MCF 10A (cell line): ENCODE measurements around the gene PPP3R1. TPM values are rescaled to one million over a fixed set of nuclear protein-coding genes. Genes with fewer than 3 reads are reported as not detected.
A peak's percentile ranks its signal among the peaks of the same experiment; 100 is the strongest.
"Not testable (repeated sequence)": the region's sequence is repeated elsewhere in the genome, so short reads cannot be mapped to it uniquely, and the experiment has no call there.

ENCODE experiments used
- BruUV-seq: library from RNA; stranded (reverse); fragments of 400-500 nt; replicated peaks from 2 replicates; lab custom pipeline; 2021; lab: Mats Ljungman, UMichigan
- CTCF ChIA-PET: fragments of 300-600 bp; sonication (Branson Sonifier 250); formaldehyde crosslinking; extraction: SDS; loops from one replicate; lab custom pipeline; 2021; ENCODE audit warnings: antibody characterized with exemption, inconsistent platforms; lab: Yijun Ruan, JAX
- POLR2A ChIA-PET: fragments of 300-600, 350-650 bp; sonication (Branson Sonifier 250); formaldehyde crosslinking; extraction: SDS; loops from one replicate; lab custom pipeline; 2020; ENCODE audit warnings: antibody characterized with exemption, inconsistent platforms; lab: Yijun Ruan, JAX
- DNase-seq: peaks from one replicate; pipeline ENCODE4 v3.0.0-alpha.2; 2018; ENCODE audit not compliant: unreplicated experiment
- H3K27ac Mint-ChIP-seq: one replicate; pipeline ENCODE4 v1.8.0; 2022; ENCODE audit warnings: mild to moderate bottlenecking, low read depth, mixed read lengths; ENCODE audit not compliant: unreplicated experiment
- H3K27me3 Mint-ChIP-seq: one replicate; pipeline ENCODE4 v1.8.0; 2022; ENCODE audit warnings: mixed read lengths; ENCODE audit not compliant: insufficient read depth, unreplicated experiment
- H3K36me3 Mint-ChIP-seq: one replicate; pipeline ENCODE4 v1.8.0; 2022; ENCODE audit warnings: mild to moderate bottlenecking, moderate library complexity, mixed read lengths; ENCODE audit not compliant: insufficient read depth, unreplicated experiment
- H3K4me1 Mint-ChIP-seq: one replicate; pipeline ENCODE4 v1.8.0; 2022; ENCODE audit warnings: mixed read lengths; ENCODE audit not compliant: insufficient read depth, unreplicated experiment
- H3K4me3 Mint-ChIP-seq: one replicate; pipeline ENCODE4 v1.8.0; 2022; ENCODE audit warnings: mild to moderate bottlenecking, moderate library complexity, mixed read lengths; ENCODE audit not compliant: unreplicated experiment
- H3K9me3 Mint-ChIP-seq: one replicate; pipeline ENCODE4 v1.8.0; 2022; ENCODE audit warnings: mixed read lengths; ENCODE audit not compliant: unreplicated experiment
- CTCF ChIP-seq: fragments of 200-600 bp; IDR thresholded peaks from one replicate; pipeline ENCODE4 v1.8.0; 2022; ENCODE audit warnings: antibody characterized with exemption, mild to moderate bottlenecking; ENCODE audit not compliant: unreplicated experiment
- intact Hi-C: fragments of 100-400 bp; cut with micrococcal nuclease; formaldehyde crosslinking; loops from 2 replicates; pipeline ENCODE4 v1.14.1; 2022
- total RNA-seq: library from RNA; stranded (reverse); gene quantifications from 2 replicates; pipeline ENCODE4 v1.2.3, GENCODE V29; 2022

The PPP3R1 gene
- total RNA-seq, 1 experiment from 2014 or later: 54.6 TPM

GRCh38 chr2:68177541-68177940, 74.8 kb downstream of the PPP3R1 start:
- H3K4me1 Mint-ChIP-seq: peaks cover 6% of the 10 kb centered on the region
- TF ChIP-seq CTCF: no peak
- DNase-seq: no peak
- H3K27ac Mint-ChIP-seq: no peak overlapping the region
- H3K27me3 Mint-ChIP-seq: no peaks in the 10 kb centered on the region
- no TSS peak for BruUV-seq
- H3K36me3 Mint-ChIP-seq: peaks cover 33% of the 10 kb centered on the region
- no peaks in the 10 kb centered on the region for H3K9me3 Mint-ChIP-seq
- ChIA-PET POLR2A (interaction anchor here (0.5 to 2.7 kb wide), 6 partner anchors 9 to 76 kb away, joined by 3 to 11 read pairs (median 4); partner anchors contain the start of gene PNO1), CTCF (interaction anchor here (0.6 to 1.2 kb wide), 2 partner anchors 9 to 105 kb away, joined by 3 to 4 read pairs; no protein-coding TSS in a partner anchor)
- no peak overlapping the region for H3K4me3 Mint-ChIP-seq
- intact Hi-C loops: loop anchor here (5.0 kb wide), 1 partner anchor 75 kb away; the partner anchor contains the start of gene PPP3R1

DNA sequence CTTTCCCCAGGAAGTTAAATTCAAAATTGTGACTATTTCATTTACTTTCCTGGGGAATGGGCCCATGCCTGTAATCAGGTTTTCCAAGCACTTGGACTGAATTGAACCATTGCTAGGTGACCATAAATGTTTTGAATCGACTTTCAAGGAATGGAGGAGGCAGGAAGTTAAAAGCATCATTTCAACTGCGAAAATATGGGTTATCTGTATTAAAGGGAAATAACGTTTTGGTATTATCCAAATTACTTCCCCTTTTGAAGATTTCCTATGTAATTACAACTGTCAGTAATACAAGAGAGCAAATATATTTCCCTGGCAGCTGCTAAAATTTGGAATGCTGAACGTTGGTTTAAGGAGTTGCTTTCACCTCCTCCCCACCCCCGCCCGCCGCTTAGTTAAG, 75.7 kb downstream of the PPP3R1 start:
- no peak for DNase-seq
- Mint-ChIP-seq H3K4me3 (no peak overlapping the region), H3K27ac (no peak overlapping the region), H3K27me3 (no peaks in the 10 kb centered on the region), H3K36me3 (peaks cover 30% of the 10 kb centered on the region), H3K9me3 (no peaks in the 10 kb centered on the region), H3K4me1 (peaks cover 6% of the 10 kb centered on the region)
- CTCF ChIA-PET: no interaction called here
- no peak for TF ChIP-seq CTCF
- intact Hi-C loops: loop anchor here (5.0 kb wide), 1 partner anchor 76 kb away; the partner anchor contains the start of gene PPP3R1
- POLR2A ChIA-PET: interaction anchor here (1.3 to 2.9 kb wide), 4 partner anchors 10 to 76 kb away, joined by 3 to 11 read pairs (median 6); partner anchors contain the start of genes PNO1 and PPP3R1
- no TSS peak for BruUV-seq

GRCh38 chr2:68175210-68175609, 77.1 kb downstream of the PPP3R1 start:
- DNase-seq, H3K27me3 Mint-ChIP-seq, H3K4me3 Mint-ChIP-seq, H3K27ac Mint-ChIP-seq, H3K4me1 Mint-ChIP-seq, H3K9me3 Mint-ChIP-seq, BruUV-seq: not testable (repeated sequence)
- intact Hi-C loops: loop anchor here (5.0 kb wide), 1 partner anchor 77 kb away; the partner anchor contains the start of gene PPP3R1
- POLR2A ChIA-PET: interaction anchor here (0.8 to 2.9 kb wide), 6 partner anchors 15 to 117 kb away, joined by 3 to 11 read pairs (median 6); partner anchors contain the start of genes PNO1 and PPP3R1
- peaks cover 17% of the 10 kb centered on the region for H3K36me3 Mint-ChIP-seq
- CTCF ChIA-PET: interaction anchor here (0.7 to 1.1 kb wide), 3 partner anchors 9 to 103 kb away, joined by 3 to 5 read pairs (median 3); no protein-coding TSS in a partner anchor

- POLR2A ChIA-PET: interaction anchor here (1.2 to 1.8 kb wide), 4 partner anchors 11 to 110 kb away, joined by 4 to 8 read pairs (median 7); partner anchors contain the start of gene PNO1
- intact Hi-C loops: no loop called here
- no peaks in the 10 kb centered on the region for H3K9me3 Mint-ChIP-seq
- H3K27ac Mint-ChIP-seq: peak overlapping the region; percentile 11
- peak; percentile 40 for DNase-seq
- CTCF ChIA-PET: interaction anchor here (1.1 kb wide), 1 partner anchor 13 kb away, joined by 3 read pairs; no protein-coding TSS in a partner anchor
- H3K4me1 Mint-ChIP-seq: peaks cover 6% of the 10 kb centered on the region
- H3K27me3 Mint-ChIP-seq: no peaks in the 10 kb centered on the region
- no peak for TF ChIP-seq CTCF
- no peak overlapping the region for H3K4me3 Mint-ChIP-seq
- H3K36me3 Mint-ChIP-seq: peaks cover 13% of the 10 kb centered on the region
- no TSS peak for BruUV-seq
These were observed 79.2 kb downstream of the PPP3R1 start for GRCh38 chr2:68172990-68173700.
